HTR-8/SVneo (cell line): ENCODE measurements around the gene GRPEL1.

Experiments
- DNase-seq: peaks from one replicate; pipeline ENCODE4 v3.0.0; 2011; ENCODE audit warnings: low spot score, mixed read lengths; ENCODE audit not compliant: insufficient read length
- FAIRE-seq: peaks from 2 replicates; lab custom pipeline; 2011; peaks lifted over from hg19 to GRCh38; lab: Jason Lieb, UNC

The GRPEL1 gene

DNA sequence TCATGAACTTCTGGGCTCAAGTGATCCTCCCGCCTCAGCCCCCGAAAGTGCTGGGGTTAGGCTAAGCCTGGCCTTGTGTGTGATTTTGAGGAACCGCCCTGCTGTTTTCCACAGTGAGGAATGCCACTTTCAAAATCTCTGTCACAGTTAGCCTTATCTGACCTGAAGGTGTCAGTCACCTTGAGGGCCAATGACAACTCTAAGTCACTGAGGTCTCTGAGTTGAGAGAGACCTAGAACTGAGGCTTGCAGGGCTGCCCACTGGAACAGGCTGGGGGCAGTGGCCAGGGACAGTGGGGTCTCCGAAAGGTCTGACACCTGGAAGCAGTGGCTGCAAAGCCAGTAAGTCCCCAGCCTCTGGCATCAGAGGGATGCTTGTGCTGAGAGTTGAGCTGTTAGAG is 18.6 kb downstream of the GRPEL1 start:
- FAIRE-seq (no peak), DNase-seq (no peak)

DNA sequence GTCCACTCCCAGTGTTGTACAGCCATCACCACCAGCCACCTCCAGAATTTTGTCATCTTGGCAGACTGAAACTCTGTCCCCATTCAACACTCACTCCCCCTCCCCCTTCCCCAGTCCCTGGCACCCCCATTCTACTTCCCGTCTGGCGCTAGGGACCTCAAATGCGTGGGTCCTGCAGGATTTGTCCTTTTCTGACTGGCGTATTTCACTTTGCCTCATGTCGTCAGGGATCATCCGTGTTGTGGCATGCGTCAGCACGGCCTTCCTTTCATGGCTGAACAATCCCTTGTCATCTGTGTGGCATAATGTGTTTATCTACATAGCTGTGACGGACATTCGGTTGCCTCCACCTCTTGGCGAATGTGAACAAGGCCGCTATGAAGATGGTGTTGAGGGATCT is 19.2 kb downstream of the GRPEL1 start:
- FAIRE-seq (peak; percentile 4), DNase-seq (no peak)

DNA sequence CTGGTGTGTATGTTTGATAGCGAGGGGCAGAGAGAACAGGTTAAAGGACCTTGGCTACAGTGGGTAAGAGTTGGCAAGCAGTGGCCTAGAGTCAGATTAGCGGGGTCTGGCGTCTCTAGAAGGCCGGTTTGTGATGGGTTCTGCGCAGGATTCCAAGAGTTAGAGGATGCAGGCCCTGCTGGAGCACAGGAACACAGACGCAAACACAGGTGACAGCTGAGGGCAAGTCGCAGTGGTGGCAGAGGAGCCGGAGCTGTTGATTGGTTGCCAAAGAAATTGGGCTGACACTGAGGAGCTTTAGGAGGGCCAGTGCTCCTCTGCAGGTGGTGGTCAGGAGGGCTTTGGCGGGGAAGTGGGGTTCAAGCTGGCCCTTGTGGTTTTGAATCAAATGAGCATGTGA is 20.9 kb downstream of the GRPEL1 start:
- FAIRE-seq (no peak), DNase-seq (no peak)

DNA sequence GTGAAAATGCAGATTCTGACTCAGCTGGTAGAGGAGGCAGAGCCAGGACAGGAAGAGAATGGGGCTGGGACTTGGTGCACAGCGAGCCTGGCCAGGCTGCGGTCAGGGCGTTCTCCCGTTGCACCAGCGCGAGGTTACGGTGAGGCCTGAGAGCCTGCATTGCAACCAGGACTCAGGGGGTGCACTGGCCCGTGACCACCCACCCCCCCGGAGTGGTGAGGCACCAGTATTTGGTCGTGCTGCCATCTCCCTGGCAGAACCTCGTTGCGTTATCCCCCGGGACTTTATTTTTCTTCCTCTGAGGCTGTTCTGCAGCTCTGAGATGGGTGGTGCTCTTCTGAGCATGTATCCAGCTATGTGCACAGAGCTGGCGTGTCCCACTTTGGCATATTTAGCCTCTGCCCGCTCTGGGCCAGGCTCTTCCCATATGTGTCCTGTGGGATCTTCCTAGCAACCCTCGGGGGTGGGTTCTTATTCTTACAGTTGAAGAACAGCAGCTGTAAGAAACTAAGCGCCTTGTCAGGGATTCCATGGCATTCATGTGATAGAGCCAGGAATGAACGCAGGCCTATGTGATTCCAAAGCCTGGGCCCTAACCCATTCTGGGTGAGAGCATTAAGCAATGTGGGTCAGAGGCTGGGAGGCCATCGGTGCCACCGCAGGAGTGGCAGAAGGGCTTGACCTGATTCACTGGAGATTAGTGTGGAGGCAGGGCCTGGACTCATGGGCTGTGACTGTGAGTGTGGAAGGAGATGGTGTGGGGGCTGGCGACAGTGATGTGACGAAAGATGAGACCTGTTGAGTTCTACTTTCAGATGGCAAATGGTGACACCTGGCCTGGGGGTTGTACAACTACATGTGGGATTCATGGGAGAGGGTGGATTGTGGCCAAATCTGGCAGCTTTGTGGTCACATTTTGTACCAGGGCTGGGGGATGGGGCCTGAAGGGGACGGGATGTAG is 21.6 kb downstream of the GRPEL1 start:
- FAIRE-seq = no peak
- no peak for DNase-seq

DNA sequence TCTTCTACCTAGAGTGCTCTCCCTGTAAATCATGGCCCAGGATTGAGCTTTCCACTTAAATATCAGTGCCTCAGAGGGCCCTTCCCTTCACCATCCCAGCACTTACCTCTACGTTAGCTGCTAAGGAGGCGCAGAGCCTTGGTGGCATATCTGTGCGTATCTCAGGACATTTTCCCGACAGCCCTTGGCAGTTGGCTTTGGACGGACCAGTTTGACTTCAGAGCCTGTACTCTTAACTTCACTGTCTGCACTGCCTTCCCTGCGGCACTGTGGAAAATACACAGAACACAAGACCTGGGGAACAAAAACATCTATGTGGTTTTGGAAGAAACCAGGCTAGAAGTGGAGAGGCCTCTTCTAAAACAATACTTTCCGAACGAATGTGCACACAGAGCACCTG is 22.3 kb downstream of the GRPEL1 start:
- FAIRE-seq (no peak), DNase-seq (no peak)

DNA sequence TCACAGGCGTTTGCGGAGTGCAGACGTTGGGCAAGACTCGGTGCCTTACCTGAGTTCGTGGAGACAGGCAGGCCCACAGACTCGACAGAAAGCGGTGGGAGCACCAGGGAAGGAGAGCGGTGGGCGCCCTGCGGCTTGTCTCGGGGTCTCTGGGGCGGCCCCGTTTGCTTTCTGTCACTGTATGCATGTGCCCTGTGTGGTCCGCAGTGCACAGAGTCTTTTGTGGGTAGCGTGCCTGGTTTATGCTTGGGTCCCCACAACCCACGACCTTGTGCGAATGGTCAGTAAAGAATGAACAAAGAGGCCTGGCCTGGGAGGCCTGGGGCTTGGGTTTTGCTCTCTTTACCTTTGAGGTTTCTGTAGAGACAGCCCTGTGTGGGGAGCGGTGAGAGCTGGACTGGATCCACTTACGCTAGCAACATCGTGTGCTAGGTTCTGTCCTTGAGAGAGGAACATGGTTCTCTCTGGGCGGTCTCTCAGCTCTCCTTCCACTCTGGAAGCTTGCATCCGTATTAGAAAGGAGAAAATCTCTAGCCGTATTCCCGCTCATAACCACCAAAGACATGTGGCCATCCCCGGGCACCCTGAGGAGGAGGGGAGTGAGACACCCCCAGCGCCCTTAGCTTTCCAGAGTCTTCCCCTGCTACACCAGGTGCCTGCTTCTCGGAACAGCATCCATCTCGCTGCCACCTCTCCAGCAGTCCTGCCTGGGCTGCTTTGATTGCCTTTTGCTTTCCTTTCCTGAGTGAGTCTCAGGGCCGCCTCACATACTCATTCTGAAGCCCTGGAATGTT is 23.5 kb downstream of the GRPEL1 start:
- no peak for DNase-seq
- no peak for FAIRE-seq

DNA sequence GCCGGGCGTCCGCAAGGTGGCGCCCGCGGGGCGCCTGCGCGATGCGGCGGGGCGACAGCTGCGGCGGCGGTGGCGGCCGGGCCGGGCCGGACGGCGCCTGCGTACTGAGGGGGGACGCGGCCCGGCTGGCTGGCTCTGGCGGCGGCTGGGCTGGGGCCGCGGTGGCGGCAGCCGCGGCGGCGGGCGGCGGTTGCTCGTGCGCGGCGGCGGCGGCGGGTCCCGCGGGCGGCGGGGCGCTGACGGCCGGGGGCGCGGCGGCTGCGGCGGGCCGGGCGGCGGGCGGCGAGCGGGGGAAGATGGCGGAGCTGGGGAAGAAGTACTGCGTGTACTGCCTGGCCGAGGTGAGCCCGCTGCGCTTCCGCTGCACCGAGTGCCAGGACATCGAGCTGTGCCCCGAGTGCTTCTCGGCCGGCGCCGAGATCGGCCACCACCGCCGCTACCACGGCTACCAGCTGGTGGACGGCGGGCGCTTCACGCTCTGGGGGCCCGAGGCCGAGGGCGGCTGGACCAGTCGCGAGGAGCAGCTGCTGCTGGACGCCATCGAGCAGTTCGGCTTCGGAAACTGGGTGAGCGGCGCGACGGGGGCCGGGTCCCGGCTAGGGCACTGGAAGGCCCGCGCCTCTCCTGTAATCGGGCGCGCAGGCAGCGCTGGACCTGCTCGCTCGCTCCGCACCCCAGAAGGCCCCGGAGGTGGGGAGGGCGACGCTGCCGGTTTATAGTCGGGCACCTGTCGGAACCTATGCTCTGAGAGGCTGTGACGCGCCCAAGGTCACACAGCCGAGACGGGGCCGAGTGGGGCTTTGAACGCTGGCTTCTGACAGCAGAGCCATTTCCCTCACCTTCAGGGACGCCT is 24.4 kb downstream of the GRPEL1 start, which contains the start of gene TADA2B:
Gene TADA2B, plus strand, starts transcription at position 89 of the 853 bp plus-strand sequence. Its CDS starts 208 bp downstream, at position 297.
- DNase-seq = no peak
- FAIRE-seq = no peak

DNA sequence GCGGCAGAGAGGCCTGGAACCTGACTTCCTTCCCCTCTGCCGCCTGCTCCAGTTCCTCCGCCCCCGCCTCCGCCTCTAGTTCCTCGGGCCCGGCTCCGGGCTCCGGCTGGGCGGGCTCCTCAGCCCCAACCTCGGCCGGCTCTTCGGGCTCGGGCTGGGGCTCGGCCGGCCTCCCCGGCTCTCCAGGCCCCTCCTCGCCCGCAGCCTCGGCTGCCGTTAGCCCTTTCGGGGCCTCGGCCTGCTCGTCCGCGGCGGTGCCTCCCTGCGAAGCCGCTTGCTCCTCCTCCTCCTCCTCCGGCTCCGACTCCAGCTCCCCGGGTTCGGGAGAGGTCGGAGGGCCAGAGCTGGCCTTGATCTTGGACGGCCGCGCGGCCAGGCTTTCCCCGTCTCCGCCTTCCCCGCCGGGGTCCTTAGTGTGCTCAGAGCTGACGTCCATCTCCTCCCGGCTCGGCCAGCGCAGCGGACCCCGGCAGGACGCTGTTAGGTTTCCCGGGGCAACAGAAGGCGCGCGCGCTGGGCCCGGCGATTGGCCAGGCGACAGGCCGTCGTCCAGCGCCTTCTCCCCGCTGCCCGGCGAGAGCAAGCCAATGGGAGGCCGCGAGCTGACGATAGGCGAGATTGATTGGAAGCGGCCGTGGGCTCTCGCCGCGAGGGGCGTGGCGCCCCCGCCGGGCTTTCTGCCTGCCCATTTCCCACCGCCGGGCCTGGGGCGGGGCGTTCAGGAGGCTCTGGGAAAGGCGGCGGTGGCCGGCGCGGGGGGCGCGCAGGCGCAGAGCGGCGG is 25.2 kb downstream of the GRPEL1 start:
- FAIRE-seq = peak; percentile 91

DNA sequence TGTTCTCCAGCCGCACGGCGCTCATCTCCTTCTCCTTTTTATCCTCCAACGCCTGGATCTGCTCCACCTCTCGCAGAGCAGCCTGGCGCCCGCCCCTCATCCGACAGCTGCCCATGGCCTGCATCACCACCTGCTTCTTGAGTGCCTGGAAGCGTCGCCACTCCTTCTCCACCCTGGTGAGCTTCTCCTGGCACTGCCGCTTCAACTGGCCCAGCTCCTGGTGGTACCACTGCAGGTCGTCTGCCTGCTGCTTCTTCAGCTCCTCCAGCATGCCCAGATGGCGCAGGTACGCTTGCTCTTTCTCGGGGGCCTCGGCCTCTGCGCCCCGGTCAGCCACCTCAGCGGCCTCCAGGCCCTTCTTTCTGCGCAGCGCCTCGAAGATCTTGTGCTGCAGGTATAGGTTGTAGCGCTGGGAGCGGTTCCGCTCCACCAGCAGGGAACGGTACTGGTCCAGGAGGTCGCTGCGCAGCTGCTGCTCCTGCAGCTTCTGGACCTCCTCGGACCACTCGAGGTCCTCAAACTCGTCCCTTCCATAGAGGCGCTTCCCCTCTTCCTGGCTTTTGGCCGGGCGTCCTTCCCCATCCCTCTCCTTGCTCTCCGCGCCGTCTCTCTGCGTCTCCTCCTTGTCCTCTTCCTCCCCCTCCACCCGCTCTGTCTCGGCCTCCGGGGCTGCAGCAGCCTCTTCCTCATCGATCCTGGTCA is 25.9 kb downstream of the GRPEL1 start:
- no peak for DNase-seq
- no peak for FAIRE-seq

More for the DNA sequence above, 25.2 kb downstream of the GRPEL1 start:
- peak; percentile 99 for DNase-seq

DNA sequence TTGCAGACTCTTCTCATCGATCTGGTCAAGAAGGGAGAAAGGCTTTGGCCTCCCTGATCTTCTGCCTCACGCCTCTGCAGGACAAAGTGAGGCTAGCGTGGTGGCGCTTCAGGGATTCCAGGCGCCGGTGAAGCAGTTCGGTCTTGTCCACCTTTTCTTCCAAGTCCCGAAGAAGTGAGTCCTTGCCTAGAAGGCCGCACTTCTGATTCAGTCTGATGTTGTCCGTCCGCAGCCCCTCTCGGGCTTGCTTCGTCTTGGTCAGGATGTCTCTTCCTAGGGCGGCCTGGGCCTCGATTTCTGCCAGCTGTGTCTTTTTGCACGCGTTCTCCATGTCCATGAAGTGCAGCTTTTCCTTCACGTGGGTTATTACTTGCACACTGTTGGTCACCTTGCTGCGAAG is 26.6 kb downstream of the GRPEL1 start:
- FAIRE-seq = no peak

DNA sequence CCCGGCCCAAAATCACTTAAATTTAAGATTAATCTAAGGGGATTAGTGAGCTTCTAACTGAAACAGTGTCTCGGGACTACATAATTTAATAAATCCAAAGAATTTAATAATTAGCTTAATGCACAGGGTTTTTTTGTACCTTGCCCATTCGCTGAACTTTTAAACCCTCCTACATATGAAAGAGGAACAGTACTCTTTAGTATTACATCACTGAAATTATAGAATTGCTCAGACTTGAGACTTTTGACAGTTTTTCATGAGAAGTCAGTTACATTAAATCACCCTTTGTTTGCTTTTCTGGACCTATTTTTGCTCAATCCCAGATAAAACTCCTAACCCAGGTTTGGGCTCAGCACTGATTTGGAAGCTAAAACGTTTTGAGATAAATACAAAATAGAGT is 27.1 kb downstream of the GRPEL1 start:
- DNase-seq = no peak

More for the DNA sequence above, 26.6 kb downstream of the GRPEL1 start:
- DNase-seq = no peak

DNA sequence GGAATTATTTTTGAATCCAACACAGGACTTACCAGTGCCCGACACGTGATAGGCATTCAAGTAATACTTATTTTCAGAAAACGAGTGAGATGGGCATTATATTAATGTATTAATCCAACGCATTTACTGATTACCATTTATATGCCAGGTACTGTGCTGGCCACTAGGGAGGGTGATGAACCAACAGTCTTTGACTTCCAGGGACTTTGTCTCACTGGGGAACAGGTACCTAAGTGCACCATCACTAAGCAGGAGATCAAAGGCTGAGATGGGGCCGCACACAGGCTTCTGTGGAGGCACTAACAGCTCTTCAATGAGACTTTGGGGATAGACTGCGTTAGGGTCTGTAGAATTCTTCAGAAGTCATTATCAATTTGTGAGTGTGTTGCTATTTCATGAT is 30.4 kb downstream of the GRPEL1 start:
- FAIRE-seq (no peak), DNase-seq (no peak)

More for the DNA sequence above, 27.1 kb downstream of the GRPEL1 start:
- no peak for FAIRE-seq

DNA sequence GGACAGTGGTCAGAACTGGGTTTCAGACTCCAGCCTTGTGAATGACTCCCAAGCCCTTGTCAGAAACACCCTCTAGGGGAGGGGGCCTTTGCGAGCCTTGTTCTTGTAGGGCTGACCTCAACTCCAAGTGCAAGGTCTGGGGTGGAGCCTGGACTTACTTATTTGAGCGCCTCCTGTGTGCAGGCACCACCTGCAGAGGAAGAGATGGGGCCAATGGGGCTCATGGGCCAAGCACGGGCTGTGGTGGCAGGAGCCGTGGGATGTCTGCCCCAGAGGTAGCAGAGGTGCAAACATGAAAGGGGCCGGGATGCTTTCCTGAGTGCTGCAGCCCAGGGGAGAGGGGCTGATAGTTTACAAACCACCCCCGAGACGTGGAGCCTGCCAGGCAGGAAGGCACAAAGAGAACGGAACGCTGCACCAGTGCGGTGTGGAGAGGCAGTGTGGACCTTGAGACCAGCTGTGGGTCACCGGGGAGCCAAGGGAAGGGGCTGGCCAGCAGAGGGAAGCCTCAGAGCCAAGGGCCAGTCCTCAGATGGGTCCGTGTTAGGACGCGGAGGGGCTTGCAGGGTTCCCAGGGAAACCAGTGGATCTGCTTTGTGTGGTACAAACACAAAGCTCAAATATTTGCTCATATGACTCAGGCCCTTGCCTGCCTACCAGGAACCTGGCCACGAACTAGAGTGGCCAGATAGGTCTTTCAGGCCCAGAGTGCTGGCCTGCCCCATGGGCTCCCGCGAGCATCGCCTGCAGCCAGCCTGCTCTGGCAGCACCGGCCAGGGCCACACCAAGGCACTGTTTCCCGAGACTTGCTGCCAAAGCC is 33.4 kb downstream of the GRPEL1 start:
- FAIRE-seq (no peak), DNase-seq (no peak)

DNA sequence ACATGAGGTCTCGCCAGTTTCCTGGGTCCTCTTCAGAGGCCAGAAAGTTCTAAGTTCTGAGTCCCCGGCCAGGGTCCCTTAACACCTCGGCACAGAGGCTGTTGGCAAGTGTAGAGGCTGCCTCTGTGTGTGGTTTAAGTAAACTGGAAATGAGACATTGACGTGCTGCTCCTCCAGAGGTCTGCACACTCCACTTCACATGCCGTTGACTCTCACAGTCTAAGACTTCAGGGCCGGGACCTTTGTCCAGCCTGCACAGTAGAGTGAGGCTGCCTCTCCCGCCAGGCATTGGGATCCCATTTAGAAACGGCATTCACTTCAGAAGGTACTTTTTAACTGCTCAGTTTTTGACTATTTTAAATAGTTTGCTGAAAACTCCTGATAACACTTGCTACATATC is 35.3 kb downstream of the GRPEL1 start:
- DNase-seq = no peak
- FAIRE-seq = no peak

DNA sequence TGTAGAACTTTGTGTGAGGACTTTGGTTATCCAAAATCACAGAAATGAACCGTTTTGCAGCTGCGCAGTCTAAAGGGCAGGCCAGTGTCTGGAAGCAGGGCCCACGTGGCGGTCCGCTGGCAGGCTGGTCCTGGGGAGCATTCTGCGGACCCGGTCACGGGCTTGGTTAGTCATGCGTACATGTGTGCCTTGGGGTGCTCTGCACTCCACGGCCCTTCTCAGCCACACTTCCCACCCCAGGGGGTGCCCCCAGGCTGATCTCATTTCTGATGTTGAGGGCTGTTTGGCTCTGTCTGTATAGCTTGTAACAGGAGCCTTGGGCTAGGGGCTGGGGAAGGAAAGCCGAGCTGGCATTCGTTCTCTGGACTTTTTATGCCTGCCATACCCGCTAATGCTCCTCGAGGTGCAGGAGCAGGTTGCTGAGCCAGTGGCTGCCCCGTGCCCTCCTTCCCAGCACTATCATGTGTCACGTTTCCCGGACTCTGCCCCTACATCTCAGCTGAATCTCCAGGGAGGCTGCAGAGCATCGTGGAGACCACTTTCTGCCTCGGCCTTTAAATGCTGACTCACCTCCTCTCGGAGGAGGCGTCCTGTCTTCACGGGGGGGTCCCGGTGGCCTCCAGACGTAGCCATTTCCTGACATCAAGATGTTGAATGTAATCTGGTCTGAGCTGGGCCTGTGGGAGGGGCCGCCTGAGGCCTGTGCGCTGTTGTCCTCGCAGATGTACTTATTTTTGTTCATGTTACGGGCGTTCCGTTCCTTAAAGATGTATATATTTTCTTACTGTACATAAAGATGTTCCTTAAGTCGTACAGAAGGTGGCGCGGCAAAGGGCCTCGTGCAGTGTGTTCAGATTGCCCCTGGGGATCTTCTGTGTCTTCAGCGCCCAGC is 36.1 kb downstream of the GRPEL1 start:
- DNase-seq = peak; percentile 55
- peak; percentile 79 for FAIRE-seq

DNA sequence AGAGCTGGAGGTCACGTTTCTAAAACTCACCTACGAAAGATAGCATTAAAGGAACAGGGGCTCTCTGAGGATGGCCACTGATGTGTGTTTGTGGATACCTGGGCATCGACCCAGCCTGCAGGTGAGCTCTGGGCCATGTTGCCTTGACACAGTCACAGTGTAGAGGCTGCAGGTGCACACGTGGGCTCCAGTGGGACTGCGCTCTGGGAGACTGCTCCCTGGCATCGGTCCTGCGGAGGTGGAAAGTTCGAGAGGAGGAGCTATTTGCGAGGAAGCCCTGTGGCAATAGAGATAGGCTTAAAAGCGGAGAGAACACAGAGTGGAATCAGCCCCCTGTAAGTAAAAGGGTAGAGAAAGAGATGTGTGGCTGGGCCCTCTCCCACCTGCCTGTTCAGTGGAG is 37.0 kb downstream of the GRPEL1 start:
- no peak for DNase-seq
- no peak for FAIRE-seq

DNA sequence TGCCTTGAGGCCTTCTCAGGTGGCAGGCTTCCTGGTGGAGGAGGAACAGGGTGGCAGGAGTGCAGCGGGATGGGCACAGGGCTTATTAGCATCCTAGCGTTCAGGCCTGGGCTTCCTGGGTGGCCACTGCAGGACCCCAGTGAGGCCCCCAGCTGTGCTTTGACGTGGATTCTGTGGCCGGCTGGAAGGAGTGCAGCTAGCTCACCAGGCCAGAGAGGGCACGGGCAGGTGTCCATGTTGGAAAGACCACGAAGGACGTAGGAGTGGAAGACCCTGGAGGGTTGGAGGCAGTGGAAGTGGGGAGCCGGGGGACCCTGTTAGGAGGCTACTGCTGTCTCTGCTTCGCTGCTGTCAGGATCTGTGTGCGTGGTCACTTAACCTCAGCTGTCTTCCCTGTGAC is 37.9 kb downstream of the GRPEL1 start:
- no peak for DNase-seq
- no peak for FAIRE-seq
